Upper lobe of left lung (tissue), 4 donors: Measurements from ENCODE around the gene CRIP2.

Source experiments
- CTCF ChIP-seq, 6 experiments: fragments of 450-650 bp in 4 of 6; fragments of 200-600 bp in 2 of 6; sonication (generic) in 2 of 6; IDR thresholded peaks; one replicate each; pipeline ENCODE4 v1.5.1; 2016 to 2019; ENCODE audit warnings: antibody characterized with exemption in 6 of 6
- EP300 ChIP-seq, 4 donors: sonication (generic); formaldehyde crosslinking; IDR thresholded peaks; one replicate each; pipeline ENCODE4 v1.5.1; 2017; ENCODE audit warnings: antibody characterized with exemption in 4 of 4, control low read depth in 2 of 4
- POLR2A ChIP-seq, 4 donors: fragments of 450-650 bp; IDR thresholded peaks; one replicate each; pipeline ENCODE4 v1.5.1; 2016 to 2017; ENCODE audit warnings: antibody characterized with exemption in 4 of 4, mild to moderate bottlenecking in 2 of 4
- POLR2AphosphoS5 ChIP-seq, 2 donors: sonication (generic); formaldehyde crosslinking; IDR thresholded peaks; one replicate each; pipeline ENCODE4 v1.5.1; 2017; ENCODE audit warnings: antibody characterized with exemption in 2 of 2

- no peak for TF ChIP-seq CTCF (IDR thresholded peaks at IDR 0.05)
- TF ChIP-seq POLR2A (IDR thresholded peaks at IDR 0.05), result no peak
- TF ChIP-seq EP300 (IDR thresholded peaks at IDR 0.05), result no peak
- TF ChIP-seq POLR2AphosphoS5 (IDR thresholded peaks at IDR 0.05), result no peak
These were observed 22.4 kb downstream of the CRIP2 start for GRCh38 chr14:105496831-105497591.
